Skeletal muscle satellite cell (primary cell): Measurements from ENCODE around the gene RIGI. TPM values are rescaled to one million over a fixed set of nuclear protein-coding genes. Genes with fewer than 3 reads are reported as not detected.
A peak's percentile ranks its signal among the peaks of the same experiment; 100 is the strongest.

Experiments used
- H3K27me3 ChIP-seq: 2 replicates; pipeline ENCODE4 v1.7.0; 2013; ENCODE audit warnings: low read length; ENCODE audit not compliant: control insufficient read depth, insufficient read depth
- H3K36me3 ChIP-seq: 2 replicates; pipeline ENCODE4 v1.7.0; 2013; ENCODE audit warnings: mild to moderate bottlenecking, control low read depth, low read length; ENCODE audit not compliant: insufficient read depth
- H3K4me1 ChIP-seq: 2 replicates; pipeline ENCODE4 v1.7.0; 2013; ENCODE audit warnings: low read length; ENCODE audit not compliant: control insufficient read depth, insufficient read depth
- H3K4me2 ChIP-seq: 2 replicates; pipeline ENCODE4 v1.7.0; 2013; ENCODE audit warnings: mild to moderate bottlenecking, low read length
- H3K4me3 ChIP-seq: 2 replicates; pipeline ENCODE4 v1.7.0; 2013; ENCODE audit warnings: low read length
- H3K9ac ChIP-seq: 2 replicates; pipeline ENCODE4 v1.7.0; 2013; ENCODE audit warnings: mild to moderate bottlenecking, low read depth, low read length, moderate library complexity
- H3K9me3 ChIP-seq: replicated peaks from 2 replicates; pipeline ENCODE4 v1.7.0; 2013; ENCODE audit warnings: mild to moderate bottlenecking, control low read depth, low read length
- total RNA-seq: library from RNA; depleted of rRNA; stranded (reverse); fragments of >200 nt; gene quantifications from 2 replicates; pipeline ENCODE4 v1.2.3, GENCODE V29; 2012; rRNA removed

The RIGI gene
- 7.2 and 8.4 TPM in 2 replicates for total RNA-seq

DNA sequence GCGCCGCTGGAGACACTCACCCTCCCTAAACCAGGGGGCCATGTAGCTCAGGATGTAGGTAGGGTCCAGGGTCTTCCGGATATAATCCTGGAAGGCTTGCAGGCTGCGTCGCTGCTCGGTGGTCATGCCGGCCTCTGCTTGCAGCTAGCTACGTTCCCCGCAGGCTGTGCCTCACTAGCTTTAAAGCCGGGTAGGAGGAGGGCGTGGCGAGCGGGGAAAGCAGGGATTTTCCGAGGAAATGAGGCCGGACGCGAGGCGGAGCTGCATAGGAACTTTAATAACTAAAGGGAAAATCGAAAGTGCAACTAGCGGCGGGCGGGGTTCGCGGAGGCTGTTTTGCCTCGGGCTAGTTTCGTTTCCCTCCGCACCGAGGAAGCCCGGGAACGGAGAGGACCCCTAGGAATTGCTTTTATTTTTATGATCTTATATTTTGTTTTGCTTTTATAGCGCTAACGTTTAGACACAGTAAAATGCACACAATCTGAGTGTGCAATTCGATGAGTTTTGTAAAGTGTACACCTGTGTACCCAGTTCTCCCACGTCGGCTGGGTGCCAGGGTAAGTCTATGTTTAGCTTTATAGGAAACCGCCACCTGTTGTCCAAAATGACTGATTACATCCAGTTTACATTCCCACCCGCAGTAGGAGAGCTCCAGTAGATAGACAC, at the start of gene RIGI:
RIGI (minus strand) TSS at position 156 of the 666 bp plus-strand sequence; CDS start at position 126, 30 bp downstream.
- H3K27me3 ChIP-seq: no peaks in the 10 kb centered on the region
- no peaks in the 10 kb centered on the region for H3K36me3 ChIP-seq
- H3K9ac ChIP-seq: peak within 1 kb of the TSS; percentile 79
- no peaks in the 10 kb centered on the region for H3K9me3 ChIP-seq
- H3K4me2 ChIP-seq: peak within 1 kb of the TSS; percentile 88
- H3K4me3 ChIP-seq: peak within 1 kb of the TSS; percentile 82
- H3K4me1 ChIP-seq: peaks cover 15% of the 10 kb centered on the region

DNA sequence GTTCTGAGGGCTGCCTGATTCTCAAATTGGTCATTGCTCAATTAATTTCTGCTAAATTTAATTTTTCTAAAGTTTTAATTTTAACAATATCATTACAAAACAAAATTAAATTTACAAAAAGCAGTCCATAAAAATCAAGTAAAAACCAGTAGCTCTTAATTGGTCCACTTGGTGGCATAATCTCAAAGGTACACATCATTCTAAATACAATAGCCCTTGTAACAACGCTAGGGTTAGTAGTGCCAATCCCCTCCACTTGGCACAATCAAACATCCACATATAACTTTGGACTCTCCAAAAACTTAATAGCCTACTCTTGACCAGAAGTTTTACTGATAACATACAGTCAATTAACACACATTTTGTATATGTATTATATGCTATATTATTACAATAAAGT, 48.9 kb upstream of the RIGI start:
- Histone ChIP-seq H3K4me1 (peaks cover 16% of the 10 kb centered on the region), H3K27me3 (peaks cover 5% of the 10 kb centered on the region)

DNA sequence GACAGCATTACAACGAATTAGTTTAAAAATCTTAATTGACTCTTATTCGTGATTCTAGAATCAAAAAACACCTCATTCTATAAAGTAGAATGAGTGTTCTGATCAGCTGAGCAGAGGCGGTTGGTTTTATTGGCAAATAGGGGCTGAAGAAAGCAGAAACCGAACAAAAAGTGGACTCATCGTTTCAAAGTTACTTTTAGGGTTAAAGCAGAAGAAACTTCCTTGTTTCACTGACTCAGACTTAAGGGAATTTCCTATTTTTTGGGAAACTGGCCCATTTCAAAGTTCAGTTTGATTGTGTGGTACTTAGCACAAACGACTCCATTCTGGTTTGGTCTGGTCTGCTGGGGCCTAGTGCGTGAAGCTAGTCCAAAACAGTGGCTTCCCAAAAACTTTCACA, 47.8 kb upstream of the RIGI start:
- no peaks in the 10 kb centered on the region for H3K36me3 ChIP-seq
- peak overlapping the region; percentile 88 for H3K9ac ChIP-seq
- peaks cover 5% of the 10 kb centered on the region for H3K27me3 ChIP-seq
- no peaks in the 10 kb centered on the region for H3K9me3 ChIP-seq
- H3K4me2 ChIP-seq: peak overlapping the region; percentile 92
- peaks cover 16% of the 10 kb centered on the region for H3K4me1 ChIP-seq
- H3K4me3 ChIP-seq: no peak overlapping the region

More for the DNA sequence above, 48.9 kb upstream of the RIGI start:
- Histone ChIP-seq H3K4me2 (no peak overlapping the region), H3K9me3 (no peaks in the 10 kb centered on the region), H3K4me3 (no peak overlapping the region), H3K36me3 (no peaks in the 10 kb centered on the region), H3K9ac (no peak overlapping the region)

DNA sequence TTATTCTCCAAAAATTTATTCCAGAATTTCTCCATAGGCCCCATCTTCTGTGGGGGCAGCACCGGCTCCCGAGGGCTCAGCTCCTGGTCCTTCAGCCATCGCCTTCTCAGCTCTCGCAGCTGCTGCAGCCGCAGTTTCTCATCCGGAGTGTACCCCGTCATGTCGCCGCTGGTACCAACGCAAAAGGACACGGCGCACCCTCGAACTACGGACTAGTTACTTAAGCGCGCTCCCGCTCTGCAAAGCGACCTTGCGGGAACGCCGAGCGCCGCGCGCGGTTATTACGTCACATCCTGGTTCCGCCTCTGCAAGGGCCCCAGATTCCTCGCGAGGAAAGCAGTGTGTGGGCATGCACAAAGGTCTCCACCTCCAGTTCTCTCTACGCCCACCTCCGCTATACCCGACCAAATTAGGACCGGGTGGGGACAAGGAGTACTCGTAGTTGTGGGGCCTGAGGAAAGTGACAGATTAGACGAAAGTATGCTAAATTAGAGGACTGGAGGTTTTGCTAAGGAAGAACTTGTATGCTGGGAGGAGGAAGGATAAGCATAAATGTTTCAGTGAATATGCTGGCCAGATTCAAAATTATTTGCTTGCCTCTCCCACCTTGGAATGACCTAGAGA, 47.0 kb upstream of the RIGI start, which contains the start of gene NDUFB6:
NDUFB6 (minus strand) TSS at position 260 of the 624 bp plus-strand sequence; CDS start at position 161, 99 bp downstream.
- no peaks in the 10 kb centered on the region for H3K27me3 ChIP-seq
- H3K4me2 ChIP-seq: peak within 1 kb of the TSS; percentile 92
- peak within 1 kb of the TSS; percentile 92 for H3K4me3 ChIP-seq
- H3K36me3 ChIP-seq: peaks cover 4% of the 10 kb centered on the region
- H3K9ac ChIP-seq: peak within 1 kb of the TSS; percentile 88
- H3K9me3 ChIP-seq: no peaks in the 10 kb centered on the region
- peaks cover 16% of the 10 kb centered on the region for H3K4me1 ChIP-seq

DNA sequence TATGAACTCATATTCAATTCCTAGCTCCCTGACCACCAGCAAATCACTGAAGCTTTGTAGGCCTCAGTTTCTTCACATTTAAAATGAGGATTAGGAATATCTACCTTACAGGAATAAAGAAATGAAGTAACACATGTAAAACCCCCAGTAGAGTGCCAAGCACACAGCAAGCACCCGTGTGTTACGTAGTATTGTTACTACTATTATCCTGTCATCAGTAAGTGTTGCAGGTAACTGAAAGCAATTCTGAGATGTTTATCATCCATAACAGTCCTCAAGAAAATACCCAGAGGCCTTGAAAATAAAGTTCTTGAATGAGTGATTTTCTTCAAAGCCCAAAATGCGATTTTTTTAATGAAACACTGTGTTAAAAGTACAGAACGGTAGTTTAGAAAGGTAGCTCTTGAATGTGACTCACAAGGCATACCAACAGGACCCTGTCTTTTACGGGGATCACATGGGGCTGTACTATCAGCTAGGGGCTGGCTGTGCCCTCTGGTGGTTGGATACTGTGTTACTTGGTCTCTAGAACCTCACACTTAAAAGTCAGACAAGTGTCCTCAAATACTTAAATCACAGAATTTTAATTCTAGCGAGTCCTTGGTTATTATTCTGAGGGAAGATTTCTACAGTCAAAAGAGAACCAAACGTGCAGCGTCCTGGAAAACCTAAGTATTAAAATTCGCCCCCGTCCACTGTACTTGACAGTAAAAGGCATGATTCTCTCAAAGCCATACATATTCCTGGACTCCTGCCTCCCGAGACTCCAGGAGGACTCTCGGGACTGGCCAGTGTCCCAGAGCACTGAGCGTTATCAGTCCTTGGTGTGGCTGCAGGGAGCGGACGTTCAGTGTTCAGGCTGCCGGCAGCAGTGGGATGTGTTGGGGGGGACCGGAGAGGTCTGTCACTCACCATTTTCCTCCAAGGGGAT, 46.2 kb upstream of the RIGI start:
- peak overlapping the region; percentile 92 for H3K4me3 ChIP-seq
- no peaks in the 10 kb centered on the region for H3K27me3 ChIP-seq
- peak overlapping the region; percentile 92 for H3K4me2 ChIP-seq
- peaks cover 16% of the 10 kb centered on the region for H3K4me1 ChIP-seq
- no peaks in the 10 kb centered on the region for H3K9me3 ChIP-seq
- H3K36me3 ChIP-seq: peaks cover 7% of the 10 kb centered on the region
- H3K9ac ChIP-seq: peak overlapping the region; percentile 88

DNA sequence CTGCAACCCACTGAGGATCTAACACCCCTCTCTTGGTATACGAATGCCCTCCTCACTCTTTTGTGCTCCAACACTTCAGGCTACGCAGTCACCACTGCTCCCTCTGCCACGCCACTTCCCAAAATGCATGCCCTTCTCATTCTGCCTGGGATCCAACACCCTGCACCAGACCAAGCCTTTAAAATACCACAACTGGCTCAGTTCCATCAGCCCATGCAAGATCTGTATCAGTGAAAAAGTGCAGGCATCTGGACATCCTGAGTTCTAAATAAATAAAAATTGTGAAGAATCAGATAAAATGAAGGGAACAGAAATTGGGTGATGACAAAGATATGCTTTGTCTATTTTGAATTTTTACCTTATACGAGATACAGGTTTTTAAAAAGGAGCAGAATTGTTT, 44.3 kb upstream of the RIGI start:
- Histone ChIP-seq H3K9me3 (no peaks in the 10 kb centered on the region), H3K27me3 (no peaks in the 10 kb centered on the region), H3K4me2 (no peak overlapping the region), H3K36me3 (peaks cover 18% of the 10 kb centered on the region), H3K4me1 (peaks cover 16% of the 10 kb centered on the region), H3K9ac (no peak overlapping the region), H3K4me3 (no peak overlapping the region)

DNA sequence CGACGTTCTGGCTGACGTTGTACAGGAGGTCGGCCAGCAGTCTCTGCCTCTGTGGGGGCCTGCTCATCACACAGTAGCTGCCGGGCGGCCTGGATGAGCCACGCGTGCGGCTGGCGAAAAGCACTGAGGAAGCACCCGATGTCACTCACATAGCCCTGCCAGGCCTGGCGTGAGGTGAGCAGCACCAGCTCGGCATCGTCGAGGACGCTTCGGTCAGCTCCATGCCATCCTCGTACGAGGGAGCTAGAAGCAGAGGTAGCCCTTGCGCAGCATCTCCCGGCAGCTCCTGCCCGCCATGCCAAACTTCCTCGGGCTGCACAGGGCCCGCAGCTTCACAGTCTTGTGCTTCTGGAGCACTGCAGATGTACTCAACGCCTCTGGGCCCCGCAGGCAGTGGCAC, 40.8 kb upstream of the RIGI start:
- Histone ChIP-seq H3K36me3 (peaks cover 25% of the 10 kb centered on the region), H3K4me1 (peaks cover 10% of the 10 kb centered on the region), H3K4me3 (no peak overlapping the region), H3K9me3 (no peaks in the 10 kb centered on the region), H3K27me3 (no peaks in the 10 kb centered on the region), H3K4me2 (no peak overlapping the region), H3K9ac (no peak overlapping the region)

DNA sequence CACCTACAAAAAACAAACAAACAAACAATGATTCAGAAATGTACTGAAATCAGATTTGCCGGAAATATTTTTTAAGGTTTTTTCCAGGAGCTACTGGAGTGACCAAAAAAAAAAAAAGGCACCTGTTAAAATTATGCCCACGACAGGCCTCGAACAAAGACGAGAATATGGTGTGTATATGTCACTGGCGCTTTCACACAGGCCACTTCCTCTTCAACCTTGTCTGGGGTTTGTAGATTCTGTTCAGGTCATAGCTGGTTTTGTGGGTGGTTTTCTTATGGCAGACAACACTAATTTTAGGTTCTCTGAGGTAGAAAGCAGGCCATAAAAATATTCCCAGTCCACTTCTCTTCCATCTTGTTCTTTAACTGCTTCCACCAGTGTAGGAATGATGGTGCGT, 40.0 kb upstream of the RIGI start:
- Histone ChIP-seq H3K4me1 (peaks cover 3% of the 10 kb centered on the region), H3K27me3 (no peaks in the 10 kb centered on the region), H3K9ac (no peak overlapping the region), H3K4me2 (no peak overlapping the region), H3K9me3 (no peaks in the 10 kb centered on the region), H3K36me3 (peaks cover 25% of the 10 kb centered on the region), H3K4me3 (no peak overlapping the region)

DNA sequence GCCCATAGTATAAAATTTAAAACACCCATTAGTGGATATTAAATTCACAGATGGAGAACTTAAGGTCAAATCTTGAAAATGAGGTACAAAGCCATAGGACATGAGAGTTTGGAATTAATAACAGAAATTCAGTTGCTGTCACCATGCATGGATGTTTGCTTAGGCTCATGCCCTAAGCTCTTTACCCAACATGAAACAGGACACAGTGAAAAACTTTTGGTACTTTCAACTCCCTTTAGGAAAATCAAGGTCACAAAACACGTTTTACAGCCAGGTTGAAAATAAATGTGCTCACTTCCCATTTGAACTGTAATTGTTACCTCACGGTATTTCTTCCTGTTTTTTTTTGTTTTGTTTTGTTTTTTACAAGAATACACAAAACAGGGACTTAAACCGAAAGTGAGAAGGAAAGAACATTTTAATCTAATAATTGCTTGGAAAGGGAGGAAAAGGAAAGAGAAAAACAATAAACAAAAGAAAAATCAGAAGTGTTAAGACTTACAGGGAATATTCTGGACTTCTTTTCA, 32.5 kb upstream of the RIGI start:
- Histone ChIP-seq H3K4me1 (no peaks in the 10 kb centered on the region), H3K4me2 (no peak overlapping the region), H3K9ac (no peak overlapping the region), H3K9me3 (no peaks in the 10 kb centered on the region), H3K36me3 (no peaks in the 10 kb centered on the region), H3K27me3 (no peaks in the 10 kb centered on the region), H3K4me3 (no peak overlapping the region)

DNA sequence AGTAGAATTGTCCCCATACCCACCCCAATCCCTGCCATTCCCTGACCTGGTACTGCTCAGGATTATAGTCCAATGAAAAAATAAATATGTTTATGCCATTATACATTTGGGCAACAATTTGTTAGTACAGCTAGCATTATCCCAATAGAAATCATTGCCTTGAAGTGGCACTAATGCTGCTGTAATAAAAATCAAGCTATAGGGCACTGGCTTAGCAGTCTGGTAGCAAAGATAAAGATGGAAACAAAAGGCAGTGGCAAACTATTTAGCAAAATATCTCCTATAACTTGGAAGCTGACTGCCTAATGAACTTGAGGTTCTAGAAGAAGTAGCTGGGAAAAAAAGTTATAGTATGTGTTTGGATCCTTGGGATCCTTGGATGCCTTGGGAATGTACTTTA, 28.6 kb upstream of the RIGI start:
- Histone ChIP-seq H3K9ac (no peak overlapping the region), H3K27me3 (no peaks in the 10 kb centered on the region), H3K4me2 (no peak overlapping the region), H3K4me1 (peaks cover 2% of the 10 kb centered on the region), H3K9me3 (no peaks in the 10 kb centered on the region), H3K4me3 (no peak overlapping the region), H3K36me3 (no peaks in the 10 kb centered on the region)

DNA sequence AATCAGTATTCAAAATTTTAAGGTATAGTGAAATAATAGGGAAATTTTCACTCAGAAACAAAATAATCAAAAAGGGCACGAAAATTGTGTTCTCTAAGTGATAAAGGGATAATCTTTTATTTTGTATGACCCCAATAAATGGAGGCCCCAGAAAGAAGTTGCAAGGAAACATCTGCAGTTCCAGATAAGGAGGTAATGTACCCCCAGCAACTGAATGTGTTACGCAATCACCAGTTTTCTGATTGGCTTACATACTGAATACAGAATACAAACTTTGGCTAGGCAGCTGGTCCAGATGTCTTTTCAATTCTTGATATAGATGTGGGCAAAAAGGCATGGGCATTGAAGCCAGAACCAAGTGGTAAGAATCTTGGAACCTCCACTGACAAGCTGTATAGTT, 28.1 kb upstream of the RIGI start:
- Histone ChIP-seq H3K9ac (no peak overlapping the region), H3K4me1 (peaks cover 2% of the 10 kb centered on the region), H3K36me3 (no peaks in the 10 kb centered on the region), H3K9me3 (no peaks in the 10 kb centered on the region), H3K27me3 (no peaks in the 10 kb centered on the region), H3K4me2 (no peak overlapping the region), H3K4me3 (no peak overlapping the region)
